T-cell (primary cell): ENCODE measurements around the gene SUPT3H. TPM values are rescaled to one million over a fixed set of nuclear protein-coding genes. Genes with fewer than 3 reads are reported as not detected.

Experiments
- ATAC-seq, 4 experiments: fragments of 200-7000 bp in 3 of 4; fragments of 150-1000 bp in 1 of 4; cut with Tn5 transposase; replicated peaks in 1 of 4; 1 replicate in 3 of 4; 2 replicates in 1 of 4; pipeline ENCODE4 v1.10.0; 2021; ENCODE audit warnings: moderate library complexity in 3 of 4, mild to moderate bottlenecking in 2 of 4, moderate number of reproducible peaks in 1 of 4
- CTCF ChIA-PET, 2 donors: fragments of 300-600 bp; sonication (Branson Sonifier 250); formaldehyde crosslinking; loops; one replicate each; lab custom pipeline; 2022; ENCODE audit warnings: antibody characterized with exemption in 2 of 2; lab: Charles Lee
- POLR2A ChIA-PET, 2 donors: fragments of 300-600 bp; sonication (Branson Sonifier 250); formaldehyde crosslinking; loops; one replicate each; lab custom pipeline; 2022; ENCODE audit warnings: antibody characterized with exemption in 2 of 2; lab: Charles Lee
- DNase-seq, 35 experiments: peaks; one replicate each; pipeline versions ENCODE4 v3.0.0 to v3.0.0-alpha.2; 2013 to 2023
- H3K27ac ChIP-seq: one replicate; pipeline ENCODE4 v1.5.1; 2013; ENCODE audit warnings: low read length
- H3K27me3 ChIP-seq, 2 experiments: replicated peaks in 1 of 2; 1 replicate in 1 of 2; 2 replicates in 1 of 2; pipeline versions ENCODE4 v1.6.1 to v1.7.0; 2013; ENCODE audit warnings: low read length in 1 of 2, mixed read lengths in 1 of 2; ENCODE audit not compliant: control insufficient read depth in 2 of 2, insufficient read depth in 2 of 2; ENCODE audit errors: extremely low read depth in 1 of 2
- H3K36me3 ChIP-seq, 2 donors: 1 replicate in 1 of 2; 2 replicates in 1 of 2; pipeline versions ENCODE4 v1.6.1 to v1.7.0; 2013; ENCODE audit warnings: low read length in 1 of 2; ENCODE audit not compliant: control insufficient read depth in 2 of 2, insufficient read depth in 1 of 2; ENCODE audit errors: extremely low read depth in 1 of 2
- H3K4me1 ChIP-seq, 2 experiments: 1 replicate in 1 of 2; 2 replicates in 1 of 2; pipeline versions ENCODE4 v1.6.1 to v1.7.0; 2013; ENCODE audit warnings: low read length in 2 of 2, mixed read lengths in 1 of 2; ENCODE audit not compliant: insufficient read depth in 2 of 2, control insufficient read depth in 1 of 2; ENCODE audit errors: extremely low read depth in 1 of 2
- H3K4me3 ChIP-seq, 2 donors: 1 replicate in 1 of 2; 2 replicates in 1 of 2; pipeline versions ENCODE4 v1.5.1 to v1.7.0; 2013; ENCODE audit warnings: mild to moderate bottlenecking in 2 of 2, low read length in 1 of 2, moderate library complexity in 1 of 2; ENCODE audit not compliant: control insufficient read depth in 1 of 2; ENCODE audit errors: extremely low read depth in 1 of 2
- H3K9me3 ChIP-seq: 2 replicates; pipeline ENCODE4 v1.7.0; 2013
- H3K27ac Mint-ChIP-seq, 2 donors: one replicate each; pipeline ENCODE4 v1.8.0; 2020 to 2021; ENCODE audit warnings: mild to moderate bottlenecking in 2 of 2, mixed read lengths in 2 of 2
- H3K27me3 Mint-ChIP-seq, 2 donors: one replicate each; pipeline ENCODE4 v1.8.0; 2021 to 2022; ENCODE audit warnings: mixed read lengths in 2 of 2
- H3K36me3 Mint-ChIP-seq: one replicate; pipeline ENCODE4 v1.8.0; 2021; ENCODE audit warnings: mixed read lengths
- H3K4me1 Mint-ChIP-seq, 3 donors: one replicate each; pipeline ENCODE4 v1.8.0; 2020 to 2022; ENCODE audit warnings: mixed read lengths in 3 of 3, mild to moderate bottlenecking in 1 of 3
- H3K4me3 Mint-ChIP-seq, 3 donors: one replicate each; pipeline ENCODE4 v1.8.0; 2020 to 2022; ENCODE audit warnings: mild to moderate bottlenecking in 3 of 3, mixed read lengths in 3 of 3, moderate library complexity in 3 of 3
- H3K9me3 Mint-ChIP-seq, 3 donors: one replicate each; pipeline ENCODE4 v1.8.0; 2020 to 2022; ENCODE audit warnings: mixed read lengths in 3 of 3
- WGBS: methylation state at CpG from one replicate; pipeline ENCODE4 v1.1.5; 2013; ENCODE audit warnings: missing lambda C conversion rate; ENCODE audit not compliant: insufficient coverage; 5-methylcytosine and 5-hydroxymethylcytosine counted together
- total RNA-seq, 35 experiments: library from RNA in 6 of 35; stranded (reverse) in 6 of 35; fragments of 120-200 nt in 1 of 35; gene quantifications; one replicate each; pipeline versions ENCODE4 v1.2.1 to v1.2.4 and lab custom pipeline; 2013 to 2026

The SUPT3H gene
- total RNA-seq, 5 donors from 2014 or later (not counting 1 experiment from before 2014, with no cell fraction given), result 9.3 to 12.9 (median 10.7) TPM

GRCh38 chr6:45196121-45196520 lies 181.6 kb downstream of the SUPT3H start:
- no peak overlapping the region for H3K27ac Mint-ChIP-seq
- Histone ChIP-seq H3K27ac (no peak overlapping the region), H3K27me3 (no peaks in the 10 kb centered on the region), H3K4me3 (no peak overlapping the region), H3K9me3 (no peaks in the 10 kb centered on the region), H3K4me1 (peaks cover 0 to 3% of the 10 kb centered on the region in 2 experiments), H3K36me3 (no peaks in the 10 kb centered on the region)
- peaks cover 6 to 15% (median 10%) of the 10 kb centered on the region in 3 donors for H3K4me1 Mint-ChIP-seq
- H3K9me3 Mint-ChIP-seq, result peaks cover 0 to 2% (median 0%) of the 10 kb centered on the region in 3 donors
- ChIA-PET CTCF (no interaction called here), POLR2A (no interaction called here)
- H3K4me3 Mint-ChIP-seq, result no peak overlapping the region
- no peaks in the 10 kb centered on the region for H3K27me3 Mint-ChIP-seq
- DNase-seq (no peak), ATAC-seq (no peak)
- no CpG with 5 or more reads among the region's 3 CpGs for WGBS
- peaks cover 2% of the 10 kb centered on the region for H3K36me3 Mint-ChIP-seq

GRCh38 chr6:45195137-45195536 lies 182.6 kb downstream of the SUPT3H start:
- ATAC-seq (no peak), DNase-seq (no peak)
- Histone ChIP-seq H3K4me1 (peaks cover 0 to 3% of the 10 kb centered on the region in 2 experiments), H3K27me3 (no peaks in the 10 kb centered on the region), H3K9me3 (no peaks in the 10 kb centered on the region), H3K4me3 (no peak overlapping the region), H3K36me3 (no peaks in the 10 kb centered on the region), H3K27ac (no peak overlapping the region)
- Mint-ChIP-seq H3K36me3 (peaks cover 6% of the 10 kb centered on the region), H3K9me3 (peaks cover 0 to 7% (median 0%) of the 10 kb centered on the region in 3 donors), H3K4me1 (peaks cover 6 to 15% (median 10%) of the 10 kb centered on the region in 3 donors), H3K27ac (no peak overlapping the region), H3K4me3 (no peak overlapping the region), H3K27me3 (no peaks in the 10 kb centered on the region)
- ChIA-PET CTCF (no interaction called here), POLR2A (no interaction called here)
- 100% methylated on average over 1 of the region's 1 CpG for WGBS

DNA sequence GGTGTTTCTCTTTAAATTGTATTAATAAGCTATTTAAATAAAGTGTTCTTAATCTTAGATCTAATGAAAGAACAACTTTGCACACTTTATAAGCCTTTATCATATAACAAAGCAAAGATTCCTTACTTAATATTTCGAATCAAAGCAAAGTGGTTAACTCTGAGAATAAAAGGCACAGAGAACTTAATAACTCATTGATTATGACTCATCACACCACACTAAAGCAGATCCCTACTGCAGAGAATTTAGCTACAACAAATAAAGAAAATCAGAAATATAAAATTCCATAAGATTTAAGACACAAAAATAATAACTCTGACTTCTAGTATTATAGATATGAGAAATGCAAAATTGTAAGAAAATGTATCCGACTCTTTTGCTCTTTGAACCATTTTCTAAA lies 185.2 kb downstream of the SUPT3H start:
- Histone ChIP-seq H3K36me3 (no peaks in the 10 kb centered on the region), H3K4me3 (no peak overlapping the region), H3K9me3 (no peaks in the 10 kb centered on the region), H3K27me3 (no peaks in the 10 kb centered on the region), H3K4me1 (no peaks in the 10 kb centered on the region), H3K27ac (no peak overlapping the region)
- peaks cover 0 to 7% (median 0%) of the 10 kb centered on the region in 3 donors for H3K9me3 Mint-ChIP-seq
- H3K4me3 Mint-ChIP-seq, result no peak overlapping the region
- ATAC-seq, result no peak
- H3K4me1 Mint-ChIP-seq, result peaks cover 11 to 21% (median 16%) of the 10 kb centered on the region in 3 donors
- ChIA-PET CTCF (interaction anchor here in 1 of 2 donors (0.7 to 0.9 kb wide), 2 partner anchors 226 to 522 kb away, joined by 3 read pairs; no protein-coding TSS in a partner anchor), POLR2A (interaction anchor here in 1 of 2 donors (0.7 kb wide), 1 partner anchor 9 kb away, joined by 4 read pairs; no protein-coding TSS in a partner anchor)
- peaks cover 6% of the 10 kb centered on the region for H3K36me3 Mint-ChIP-seq
- DNase-seq, result no peak
- H3K27me3 Mint-ChIP-seq, result no peaks in the 10 kb centered on the region
- no CpG with 5 or more reads among the region's 2 CpGs for WGBS
- no peak overlapping the region for H3K27ac Mint-ChIP-seq

DNA sequence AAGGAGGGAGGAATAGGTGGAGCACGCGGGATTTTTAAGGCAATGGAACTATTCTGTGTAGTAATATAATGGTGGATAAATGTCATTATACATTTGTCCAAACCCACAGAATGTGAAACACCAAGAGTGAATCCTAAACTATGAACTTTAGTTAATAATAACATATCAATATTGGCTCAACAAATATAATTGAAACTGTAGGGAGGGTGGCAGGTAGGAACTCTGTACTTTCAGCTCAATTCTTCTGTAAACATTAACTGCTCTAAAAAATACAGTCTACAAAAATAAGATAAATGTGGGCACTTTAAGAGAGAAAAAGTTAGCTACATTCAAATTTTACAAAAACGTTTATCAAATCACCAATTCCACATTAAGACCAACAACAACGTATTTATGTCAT lies 186.3 kb downstream of the SUPT3H start:
- no peak overlapping the region for H3K27ac Mint-ChIP-seq
- ATAC-seq (no peak), DNase-seq (no peak)
- H3K4me1 ChIP-seq, result no peaks in the 10 kb centered on the region
- CTCF ChIA-PET, result no interaction called here
- no peaks in the 10 kb centered on the region for H3K27me3 Mint-ChIP-seq
- no peaks in the 10 kb centered on the region for H3K9me3 ChIP-seq
- peaks cover 0 to 7% (median 0%) of the 10 kb centered on the region in 3 donors for H3K9me3 Mint-ChIP-seq
- H3K4me3 Mint-ChIP-seq, result no peak overlapping the region
- H3K27ac ChIP-seq, result no peak overlapping the region
- no peak overlapping the region for H3K4me3 ChIP-seq
- no CpG with 5 or more reads among the region's 4 CpGs for WGBS
- no peaks in the 10 kb centered on the region for H3K36me3 ChIP-seq
- peaks cover 6% of the 10 kb centered on the region for H3K36me3 Mint-ChIP-seq
- POLR2A ChIA-PET, result no interaction called here
- no peaks in the 10 kb centered on the region for H3K27me3 ChIP-seq
- peaks cover 8 to 20% (median 13%) of the 10 kb centered on the region in 3 donors for H3K4me1 Mint-ChIP-seq

- no peak overlapping the region for H3K27ac Mint-ChIP-seq
- POLR2A ChIA-PET, result no interaction called here
Observed at GRCh38 chr6:45187836-45188235, 189.9 kb downstream of the SUPT3H start.

GRCh38 chr6:45185403-45186251 lies 192.1 kb downstream of the SUPT3H start:
- CTCF ChIA-PET, result interaction anchor here in 1 of 2 donors (0.6 kb wide), 1 partner anchor 36 kb away, joined by 3 read pairs; no protein-coding TSS in a partner anchor

More at GRCh38 chr6:45187836-45188235, 189.9 kb downstream of the SUPT3H start:
- H3K27me3 ChIP-seq, result no peaks in the 10 kb centered on the region
- H3K36me3 ChIP-seq, result no peaks in the 10 kb centered on the region
- CTCF ChIA-PET, result no interaction called here
- ATAC-seq, result no peak
- peaks cover 4 to 10% of the 10 kb centered on the region in 2 experiments for H3K4me1 ChIP-seq
- Mint-ChIP-seq H3K4me3 (no peak overlapping the region), H3K27me3 (no peaks in the 10 kb centered on the region), H3K36me3 (peaks cover 6% of the 10 kb centered on the region), H3K4me1 (peaks cover 27 to 29% (median 27%) of the 10 kb centered on the region in 3 donors), H3K9me3 (peaks cover 0 to 7% (median 0%) of the 10 kb centered on the region in 3 donors)
- WGBS, result no CpG with 5 or more reads among the region's 2 CpGs
- no peak overlapping the region for H3K27ac ChIP-seq
- H3K4me3 ChIP-seq, result no peak overlapping the region
- DNase-seq, result no peak
- H3K9me3 ChIP-seq, result no peaks in the 10 kb centered on the region

More at GRCh38 chr6:45185403-45186251, 192.1 kb downstream of the SUPT3H start:
- Mint-ChIP-seq H3K36me3 (peaks cover 2% of the 10 kb centered on the region), H3K27me3 (no peaks in the 10 kb centered on the region), H3K9me3 (peaks cover 0 to 4% (median 0%) of the 10 kb centered on the region in 3 donors), H3K4me1 (peaks cover 26 to 29% (median 27%) of the 10 kb centered on the region in 3 donors), H3K4me3 (peak overlapping the region in 2 of 3 donors; percentile 21 to 44), H3K27ac (peak overlapping the region in 1 of 2 donors; percentile 49)
- 80% methylated on average over 1 of the region's 2 CpGs for WGBS
- H3K27ac ChIP-seq, result no peak overlapping the region
- peak in 4 of 35 experiments; percentile 2 to 29 (median 2) for DNase-seq
- H3K27me3 ChIP-seq, result no peaks in the 10 kb centered on the region
- peaks cover 4 to 10% of the 10 kb centered on the region in 2 experiments for H3K4me1 ChIP-seq
- no peak overlapping the region for H3K4me3 ChIP-seq
- H3K36me3 ChIP-seq, result no peaks in the 10 kb centered on the region
- ATAC-seq, result peak; percentile 43 to 75 (median 71)
- POLR2A ChIA-PET, result interaction anchor here in 1 of 2 donors (0.6 kb wide), 1 partner anchor 149 kb away, joined by 3 read pairs; no protein-coding TSS in a partner anchor
- no peaks in the 10 kb centered on the region for H3K9me3 ChIP-seq
